HepG2 (cell line): Measurements from ENCODE around the gene BRAP. TPM values are rescaled to one million over a fixed set of nuclear protein-coding genes. Genes with fewer than 3 reads are reported as not detected.

ENCODE experiments used
- CCDC6 ChIP-seq: sonication (generic); formaldehyde crosslinking; IDR thresholded peaks from 2 replicates; pipeline ENCODE4 v1.8.1; 2022; ENCODE audit warnings: mild to moderate bottlenecking, missing genetic modification reagents, moderate library complexity
- E2F1 ChIP-seq: sonication (generic); formaldehyde crosslinking; IDR thresholded peaks from 2 replicates; pipeline ENCODE4 v1.5.0; 2020; ENCODE audit warnings: missing genetic modification reagents
- EZH2 ChIP-seq: conservative IDR thresholded peaks from 2 replicates; pipeline ENCODE4 v1.6.1; 2012; ENCODE audit warnings: mild to moderate bottlenecking, low read depth, low read length, moderate library complexity
- GABPA ChIP-seq, 2 experiments: IDR thresholded peaks; 2 replicates each; pipeline ENCODE4 v1.6.1; 2011 to 2016; ENCODE audit warnings: low read depth in 2 of 2, low read length in 1 of 2, missing biosample characterization in 1 of 2, missing genetic modification characterization in 1 of 2
- MXD1 ChIP-seq: sonication (generic); formaldehyde crosslinking; IDR thresholded peaks from 2 replicates; pipeline ENCODE4 v1.4.0; 2020; ENCODE audit warnings: mild to moderate bottlenecking, missing genetic modification reagents
- PAF1 ChIP-seq: IDR thresholded peaks from 2 replicates; pipeline ENCODE4 v1.6.1; 2016; ENCODE audit warnings: missing genetic modification reagents, missing compliant biosample characterization
- SNAPC2 ChIP-seq: sonication (generic); formaldehyde crosslinking; IDR thresholded peaks from 2 replicates; pipeline ENCODE4 v1.8.1; 2022; ENCODE audit warnings: mild to moderate bottlenecking, missing genetic modification reagents
- SOX6 ChIP-seq, 2 experiments: fragments of 450-650 bp in 1 of 2; sonication (generic) in 1 of 2; formaldehyde crosslinking in 1 of 2; IDR thresholded peaks; 2 replicates each; pipeline versions ENCODE4 v1.4.0 to v1.6.1; 2017 to 2020; ENCODE audit warnings: antibody characterized with exemption in 1 of 2, mild to moderate bottlenecking in 1 of 2, missing genetic modification reagents in 1 of 2
- STAT6 ChIP-seq: sonication (generic); formaldehyde crosslinking; IDR thresholded peaks from 2 replicates; pipeline ENCODE4 v1.4.0; 2020; ENCODE audit warnings: missing genetic modification reagents, mild to moderate bottlenecking, borderline replicate concordance
- THRA ChIP-seq: sonication (generic); formaldehyde crosslinking; IDR thresholded peaks from 2 replicates; pipeline ENCODE4 v1.4.0; 2020; ENCODE audit warnings: missing genetic modification reagents, borderline replicate concordance
- U2AF2 ChIP-seq: fragments of 200-400 bp; formaldehyde crosslinking; IDR thresholded peaks from 2 replicates; pipeline ENCODE4 v1.6.1; 2017; ENCODE audit warnings: low read depth, mild to moderate bottlenecking, low read length
- ZNF251 ChIP-seq: sonication (generic); formaldehyde crosslinking; IDR thresholded peaks from 2 replicates; pipeline ENCODE4 v1.9.0; 2021; ENCODE audit warnings: mild to moderate bottlenecking, missing genetic modification reagents
- polyA plus RNA-seq, 8 experiments: library from polyadenylated mRNA; depleted of rRNA in 3 of 8; stranded (reverse) in 7 of 8; unstranded in 1 of 8; fragments of >200 nt; fragmentation: Illumina TruSeq in 4 of 8; extraction: Trizol in 4 of 8; gene quantifications; 2 replicates each; pipeline versions ENCODE4 v1.2.1 to v1.2.3, GENCODE V29; 2011 to 2016; ENCODE audit warnings: low read depth in 4 of 8, missing spikeins in 1 of 8, mixed read lengths in 1 of 8; ENCODE audit not compliant: insufficient read depth in 1 of 8
- total RNA-seq, 5 experiments: library from RNA; depleted of rRNA; stranded (reverse); fragments of >200 nt; fragmentation: Illumina TruSeq; extraction: Trizol; gene quantifications; 2 replicates each; pipeline ENCODE4 v1.2.3, GENCODE V29; 2016; ENCODE audit warnings: low read depth in 1 of 5
- TF ChIP-seq, protein P1 (sequence below): sonication (generic); formaldehyde crosslinking; IDR thresholded peaks from 2 replicates; pipeline ENCODE4 v1.4.0; 2020; ENCODE audit warnings: missing genetic modification reagents, mild to moderate bottlenecking, borderline replicate concordance
- TF ChIP-seq, protein P2 (sequence below): sonication (generic); formaldehyde crosslinking; IDR thresholded peaks from 2 replicates; pipeline ENCODE4 v1.8.1; 2023; ENCODE audit warnings: mild to moderate bottlenecking, moderate library complexity, missing genetic modification reagents
- TF ChIP-seq, protein P3 (sequence below): sonication (generic); formaldehyde crosslinking; IDR thresholded peaks from 2 replicates; pipeline ENCODE4 v1.9.0; 2021; ENCODE audit warnings: missing genetic modification reagents, borderline replicate concordance

The BRAP gene
- total and polyA plus RNA-seq, 2 of the 13 experiments (the other 11 are each of a cell fraction or from before 2014, with no cell fraction given): 8.1 to 15.4 TPM

DNA sequence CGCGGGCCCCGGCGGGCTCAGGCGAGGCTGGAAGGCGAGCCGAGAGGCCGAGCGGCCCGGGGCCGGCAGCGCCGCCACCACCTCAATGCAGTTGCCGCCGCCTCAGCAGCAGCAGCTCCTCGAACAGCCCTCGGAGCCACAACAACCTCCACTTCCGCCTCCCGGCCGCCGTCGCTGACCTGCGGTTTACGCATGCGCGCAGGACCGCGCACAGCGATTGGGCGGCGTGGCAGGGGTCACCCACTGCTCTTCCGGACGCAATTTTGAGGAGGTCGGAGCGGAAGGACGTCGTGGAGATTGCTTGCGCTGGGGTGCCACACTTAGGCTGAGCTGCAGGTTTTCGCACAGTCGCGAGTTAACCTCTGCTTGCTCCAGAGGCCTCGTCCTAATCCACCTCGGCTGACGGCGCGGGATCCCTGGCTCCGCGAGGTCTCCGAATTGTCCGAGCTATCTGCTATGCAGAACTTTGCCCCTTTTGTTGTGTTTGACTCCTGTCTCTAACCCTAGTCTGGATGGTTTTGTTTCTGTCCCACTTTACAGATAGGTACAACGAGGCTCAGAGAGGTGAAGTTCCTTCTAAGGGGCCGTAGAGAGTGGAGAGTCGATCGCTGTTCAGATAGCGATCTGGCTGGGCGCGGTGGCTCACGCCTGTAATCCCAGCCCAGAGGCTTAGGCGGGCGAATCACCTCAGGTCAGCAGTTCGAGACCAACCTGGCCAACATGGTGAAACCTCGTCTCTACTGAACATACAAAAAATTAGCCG lies at the start of gene BRAP, which contains the start of gene ACAD10 (continued):
- TF ChIP-seq MXD1 (CRISPR knock-in tag) (no peak), THRA (CRISPR knock-in tag) (no peak), EZH2 (no peak), E2F1 (CRISPR knock-in tag) (no peak), SOX6 (IDR thresholded peaks at IDR 0.05) (no peak), SOX6 (CRISPR knock-in tag; IDR thresholded peaks at IDR 0.05) (no peak; the same call in 1 of the 2 replicates), PAF1 (CRISPR knock-in tag) (no peak), CCDC6 (CRISPR knock-in tag) (0 out of 2 replicates have a peak, but pooled peaks have one; percentile 30), ZNF251 (CRISPR knock-in tag) (no peak), U2AF2 (no peak), STAT6 (0 out of 2 replicates have a peak, but pooled peaks have one; percentile 33), GABPA (IDR thresholded peaks at IDR 0.05; ENCODE audit: low read depth, low read length) (peak; percentile 83), GABPA (CRISPR knock-in tag; IDR thresholded peaks at IDR 0.05; ENCODE audit: low read depth) (peak; percentile 93), SNAPC2 (no peak)
- TF ChIP-seq, protein P1, sequence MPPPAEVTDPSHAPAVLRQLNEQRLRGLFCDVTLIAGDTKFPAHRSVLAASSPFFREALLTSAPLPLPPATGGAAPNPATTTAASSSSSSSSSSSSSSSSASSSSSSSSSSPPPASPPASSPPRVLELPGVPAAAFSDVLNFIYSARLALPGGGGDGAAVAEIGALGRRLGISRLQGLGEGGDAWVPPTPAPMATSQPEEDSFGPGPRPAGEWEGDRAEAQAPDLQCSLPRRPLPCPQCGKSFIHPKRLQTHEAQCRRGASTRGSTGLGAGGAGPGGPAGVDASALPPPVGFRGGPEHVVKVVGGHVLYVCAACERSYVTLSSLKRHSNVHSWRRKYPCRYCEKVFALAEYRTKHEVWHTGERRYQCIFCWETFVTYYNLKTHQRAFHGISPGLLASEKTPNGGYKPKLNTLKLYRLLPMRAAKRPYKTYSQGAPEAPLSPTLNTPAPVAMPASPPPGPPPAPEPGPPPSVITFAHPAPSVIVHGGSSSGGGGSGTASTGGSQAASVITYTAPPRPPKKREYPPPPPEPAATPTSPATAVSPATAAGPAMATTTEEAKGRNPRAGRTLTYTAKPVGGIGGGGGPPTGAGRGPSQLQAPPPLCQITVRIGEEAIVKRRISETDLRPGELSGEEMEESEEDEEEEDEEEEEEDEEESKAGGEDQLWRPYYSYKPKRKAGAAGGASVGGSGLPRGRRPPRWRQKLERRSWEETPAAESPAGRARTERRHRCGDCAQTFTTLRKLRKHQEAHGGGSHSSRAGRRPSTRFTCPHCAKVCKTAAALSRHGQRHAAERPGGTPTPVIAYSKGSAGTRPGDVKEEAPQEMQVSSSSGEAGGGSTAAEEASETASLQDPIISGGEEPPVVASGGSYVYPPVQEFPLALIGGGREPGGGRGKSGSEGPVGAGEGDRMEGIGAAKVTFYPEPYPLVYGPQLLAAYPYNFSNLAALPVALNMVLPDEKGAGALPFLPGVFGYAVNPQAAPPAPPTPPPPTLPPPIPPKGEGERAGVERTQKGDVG (CRISPR knock-in tag): no peak
- TF ChIP-seq, protein P2, sequence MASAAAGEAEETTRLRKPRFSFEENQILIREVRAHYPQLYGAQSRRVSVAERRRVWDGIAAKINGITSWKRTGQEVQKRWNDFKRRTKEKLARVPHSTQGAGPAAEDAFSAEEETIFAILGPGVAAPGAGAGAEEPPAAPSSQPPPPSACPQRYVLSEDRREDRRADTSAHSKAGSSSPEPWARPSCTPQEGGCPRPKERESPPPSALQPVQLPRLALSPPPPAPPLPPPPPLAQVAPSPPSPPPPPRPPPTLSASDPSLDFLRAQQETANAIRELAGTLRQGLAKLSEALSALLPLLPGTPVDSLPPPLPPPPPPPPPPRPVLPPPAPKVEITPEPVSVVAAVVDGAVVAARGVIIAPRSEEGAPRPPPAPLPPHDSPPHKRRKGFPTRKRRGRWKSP (CRISPR knock-in tag): peak; percentile 59; the same call in 1 of the 2 replicates
- TF ChIP-seq, protein P3, sequence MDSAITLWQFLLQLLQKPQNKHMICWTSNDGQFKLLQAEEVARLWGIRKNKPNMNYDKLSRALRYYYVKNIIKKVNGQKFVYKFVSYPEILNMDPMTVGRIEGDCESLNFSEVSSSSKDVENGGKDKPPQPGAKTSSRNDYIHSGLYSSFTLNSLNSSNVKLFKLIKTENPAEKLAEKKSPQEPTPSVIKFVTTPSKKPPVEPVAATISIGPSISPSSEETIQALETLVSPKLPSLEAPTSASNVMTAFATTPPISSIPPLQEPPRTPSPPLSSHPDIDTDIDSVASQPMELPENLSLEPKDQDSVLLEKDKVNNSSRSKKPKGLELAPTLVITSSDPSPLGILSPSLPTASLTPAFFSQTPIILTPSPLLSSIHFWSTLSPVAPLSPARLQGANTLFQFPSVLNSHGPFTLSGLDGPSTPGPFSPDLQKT (CRISPR knock-in tag): no peak
